Iris pigment epithelial cell (primary cell): ENCODE data around the gene ZMIZ2.
"Not testable (repeated sequence)": the region's sequence is repeated elsewhere in the genome, so short reads cannot be mapped to it uniquely, and the experiment has no call there.

Experiments used
- DNase-seq: peaks from one replicate; pipeline ENCODE4 v3.0.0-alpha.2; 2011; ENCODE audit warnings: low read depth

The ZMIZ2 gene

DNA sequence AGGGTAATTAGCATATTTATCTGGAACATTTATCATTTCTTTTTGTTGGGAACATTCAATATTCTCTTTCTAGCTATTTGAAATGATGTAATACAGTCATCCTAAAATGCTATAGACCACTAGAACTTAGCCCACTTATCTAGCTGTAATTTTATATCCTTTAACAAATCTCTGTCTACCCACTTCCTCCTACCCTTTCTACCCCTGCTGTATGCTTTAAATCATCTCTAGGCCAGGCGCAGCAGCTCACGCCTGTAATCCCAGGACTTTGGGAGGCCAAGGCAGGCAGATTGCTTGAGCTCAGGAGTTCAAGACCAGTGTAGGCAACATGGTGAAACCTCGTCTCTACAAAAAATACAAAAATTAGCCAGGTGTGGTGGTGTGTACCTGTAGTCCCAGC is 25.8 kb downstream of the ZMIZ2 start:
- not testable (repeated sequence) for DNase-seq

DNA sequence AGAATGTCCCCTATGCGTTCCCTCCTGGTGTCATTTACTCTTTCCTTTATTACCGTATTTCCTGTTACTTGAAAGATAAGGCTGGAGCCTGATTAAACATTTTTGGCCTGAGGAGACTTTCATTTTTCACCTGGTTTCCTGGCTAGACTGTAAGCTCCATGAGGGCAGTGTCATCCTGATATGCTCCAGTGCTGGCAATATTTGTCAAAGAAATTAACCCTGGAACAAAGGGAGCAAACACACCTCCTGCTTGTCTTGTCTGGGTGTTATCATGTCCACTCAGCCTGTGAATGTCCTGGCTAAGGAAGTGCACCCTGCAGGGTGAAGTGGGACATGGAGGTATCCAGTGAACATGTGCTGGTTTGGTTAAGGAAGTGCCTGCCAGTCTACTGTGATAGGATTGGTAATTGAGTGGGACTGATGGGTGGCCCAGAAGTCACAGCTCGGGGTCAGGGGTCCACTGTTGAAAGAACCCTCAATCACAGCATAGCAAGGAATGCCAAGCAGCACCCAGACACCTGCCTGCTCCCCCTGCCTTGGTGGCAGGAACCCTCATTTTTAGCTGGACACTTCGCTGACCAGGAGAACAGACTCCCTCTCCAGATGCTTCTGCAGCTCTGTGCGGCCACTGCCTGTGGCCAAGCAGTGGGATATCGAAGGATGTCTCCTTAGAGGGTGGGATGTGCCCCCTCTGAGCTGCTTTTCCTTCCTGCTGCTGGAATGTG is 26.9 kb downstream of the ZMIZ2 start:
- no peak for DNase-seq

DNA sequence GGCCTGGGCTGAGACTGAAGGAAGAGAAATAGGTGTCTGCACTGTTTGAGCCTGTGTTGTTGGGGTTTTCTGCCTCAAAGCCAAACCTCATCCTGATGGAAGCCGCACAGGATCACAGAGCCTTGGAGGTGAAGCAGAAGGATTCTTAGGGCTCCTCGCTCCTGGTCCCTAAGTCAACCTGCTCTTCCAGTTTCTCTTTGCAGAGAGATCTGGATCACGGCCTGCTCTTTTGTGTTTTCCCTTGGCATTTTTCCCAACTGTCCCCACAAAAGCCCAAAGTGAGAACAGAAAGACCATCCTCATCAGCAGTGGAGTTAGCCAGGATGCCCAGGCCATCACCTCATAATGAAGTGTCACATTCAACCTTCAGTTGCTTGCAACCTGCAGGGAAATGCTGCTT is 27.6 kb downstream of the ZMIZ2 start:
- no peak for DNase-seq

DNA sequence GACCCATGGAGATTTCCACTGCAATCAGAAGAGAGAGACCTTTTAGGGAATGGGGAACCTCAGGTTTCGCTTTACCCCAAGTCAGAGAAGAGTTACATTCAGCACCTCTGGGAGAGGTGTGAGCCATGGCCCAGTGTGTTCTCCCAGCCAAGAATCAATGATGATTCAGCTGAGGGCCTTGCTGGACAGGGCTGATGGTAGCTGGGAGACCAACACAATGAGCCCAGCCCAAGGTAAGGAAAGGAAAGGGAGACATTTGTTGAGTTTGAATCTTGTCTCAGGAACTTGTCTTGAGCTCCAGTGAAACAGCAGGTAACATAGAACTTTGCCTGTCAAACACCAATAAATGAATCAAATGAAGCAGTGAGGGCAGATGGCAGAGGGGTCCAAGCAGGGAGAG is 33.8 kb downstream of the ZMIZ2 start:
- no peak for DNase-seq

DNA sequence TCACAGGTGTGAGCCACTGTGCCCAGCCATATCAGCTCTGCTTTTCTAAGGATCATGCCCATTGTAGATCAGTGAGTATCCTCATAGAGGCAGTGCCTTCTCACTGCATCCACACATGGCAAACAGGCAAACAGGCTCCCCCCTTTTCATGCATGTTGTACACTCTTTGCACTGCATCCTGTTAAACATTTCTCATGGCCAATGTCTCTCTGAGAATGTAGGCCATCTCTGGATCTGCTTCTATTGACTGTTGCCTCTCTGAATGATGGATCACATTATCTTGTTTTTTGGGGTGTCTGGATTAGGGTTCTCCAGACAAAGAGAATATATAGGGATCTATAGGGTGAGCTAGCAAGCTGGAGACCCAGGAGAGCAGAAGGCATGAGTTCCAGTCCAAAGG is 34.8 kb downstream of the ZMIZ2 start:
- no peak for DNase-seq

DNA sequence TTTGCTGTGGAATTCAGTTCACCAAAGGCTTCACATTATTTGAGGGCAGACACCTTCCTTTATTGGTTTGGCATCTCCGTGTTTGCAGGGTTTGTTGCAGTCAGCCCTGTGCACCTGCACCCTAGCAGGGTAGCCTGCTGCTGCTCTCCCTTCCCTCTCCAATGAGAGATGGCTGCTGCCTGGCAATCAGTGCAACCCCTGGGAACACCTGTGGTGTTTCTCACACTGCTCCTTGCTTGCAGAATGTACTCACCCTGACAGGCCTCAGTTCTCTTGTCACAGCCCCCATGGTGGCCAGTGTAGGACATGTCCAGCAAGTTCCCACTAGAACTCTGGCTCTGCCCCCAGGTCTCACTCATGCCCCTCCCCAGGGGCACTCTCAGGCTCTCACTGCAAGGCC is 35.7 kb downstream of the ZMIZ2 start:
- DNase-seq: no peak

DNA sequence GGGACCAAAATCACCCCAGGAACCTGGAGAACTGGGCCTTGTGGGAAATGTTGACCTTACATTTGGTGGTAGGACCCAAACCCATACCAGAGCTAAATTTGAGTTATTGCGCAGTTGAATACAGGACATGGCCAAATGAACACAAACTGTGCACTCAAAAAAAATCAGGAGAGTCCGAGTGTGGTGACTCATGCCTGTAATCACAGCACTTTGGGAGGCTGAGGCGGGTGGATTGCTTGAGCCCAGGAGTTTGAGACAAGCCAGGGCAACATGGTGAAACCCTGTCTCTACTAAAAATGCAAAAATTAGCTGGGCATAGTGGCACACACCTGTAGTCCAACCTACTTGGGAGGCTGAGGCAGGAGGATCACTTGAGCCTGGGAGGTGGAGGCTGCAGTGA is 36.6 kb downstream of the ZMIZ2 start:
- DNase-seq: not testable (repeated sequence)

DNA sequence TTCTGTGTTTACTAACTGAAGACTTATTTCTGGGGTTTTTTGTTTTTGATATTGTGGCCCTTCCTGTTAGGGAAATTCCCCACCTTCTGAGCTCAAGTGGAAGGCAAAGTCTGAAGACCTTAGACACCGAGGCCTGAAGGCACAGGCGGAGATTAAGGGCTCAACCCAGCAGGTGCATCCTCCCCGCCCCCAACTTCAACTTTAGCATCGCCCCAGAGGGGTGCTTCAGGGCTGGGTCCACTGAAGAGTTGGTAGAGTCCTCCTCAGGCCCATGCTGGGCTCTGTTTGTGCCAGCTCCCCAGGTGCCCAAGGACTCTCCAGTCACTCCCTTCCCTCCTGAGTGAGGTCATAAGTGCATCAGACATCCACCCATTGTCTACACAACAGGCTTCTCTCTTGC is 38.4 kb downstream of the ZMIZ2 start:
- no peak for DNase-seq

DNA sequence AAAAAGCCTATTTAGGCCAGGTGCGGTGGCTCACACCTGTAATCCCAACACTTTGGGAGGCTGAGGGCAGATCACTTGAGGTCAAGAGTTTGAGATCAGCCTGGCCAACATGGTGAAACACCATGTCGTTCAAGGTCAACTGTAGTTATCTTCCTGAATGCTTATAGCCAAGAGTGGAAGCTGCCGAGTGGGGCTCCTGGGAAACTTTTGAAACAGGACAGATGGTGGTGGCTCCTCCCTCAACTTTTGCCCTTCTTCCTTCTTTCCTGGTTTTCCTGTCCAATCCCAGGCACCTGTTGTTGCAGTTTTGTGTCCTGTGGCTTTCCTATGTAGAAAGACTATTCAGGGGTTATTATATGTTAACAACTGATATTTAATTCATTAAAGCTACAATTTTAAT is 39.1 kb downstream of the ZMIZ2 start:
- DNase-seq: no peak

DNA sequence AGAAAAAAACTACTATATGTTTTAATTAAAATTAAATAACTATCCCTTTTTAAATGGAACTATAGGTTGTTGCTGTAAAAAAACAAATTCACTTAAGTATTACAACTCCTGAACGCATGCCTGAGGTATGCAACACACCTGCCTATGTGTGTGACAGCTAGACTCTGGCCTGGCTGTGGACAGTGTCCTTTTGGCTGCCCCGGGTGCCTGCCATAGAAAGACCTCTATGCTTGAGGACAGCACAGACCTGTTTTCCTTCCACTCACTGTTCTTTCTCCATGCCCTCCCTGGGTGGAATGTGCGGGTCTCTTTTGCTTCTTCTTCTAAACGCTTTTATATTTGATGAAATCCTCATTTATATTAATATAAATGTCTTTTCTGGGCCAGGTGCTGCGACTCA is 41.3 kb downstream of the ZMIZ2 start:
- DNase-seq: no peak

DNA sequence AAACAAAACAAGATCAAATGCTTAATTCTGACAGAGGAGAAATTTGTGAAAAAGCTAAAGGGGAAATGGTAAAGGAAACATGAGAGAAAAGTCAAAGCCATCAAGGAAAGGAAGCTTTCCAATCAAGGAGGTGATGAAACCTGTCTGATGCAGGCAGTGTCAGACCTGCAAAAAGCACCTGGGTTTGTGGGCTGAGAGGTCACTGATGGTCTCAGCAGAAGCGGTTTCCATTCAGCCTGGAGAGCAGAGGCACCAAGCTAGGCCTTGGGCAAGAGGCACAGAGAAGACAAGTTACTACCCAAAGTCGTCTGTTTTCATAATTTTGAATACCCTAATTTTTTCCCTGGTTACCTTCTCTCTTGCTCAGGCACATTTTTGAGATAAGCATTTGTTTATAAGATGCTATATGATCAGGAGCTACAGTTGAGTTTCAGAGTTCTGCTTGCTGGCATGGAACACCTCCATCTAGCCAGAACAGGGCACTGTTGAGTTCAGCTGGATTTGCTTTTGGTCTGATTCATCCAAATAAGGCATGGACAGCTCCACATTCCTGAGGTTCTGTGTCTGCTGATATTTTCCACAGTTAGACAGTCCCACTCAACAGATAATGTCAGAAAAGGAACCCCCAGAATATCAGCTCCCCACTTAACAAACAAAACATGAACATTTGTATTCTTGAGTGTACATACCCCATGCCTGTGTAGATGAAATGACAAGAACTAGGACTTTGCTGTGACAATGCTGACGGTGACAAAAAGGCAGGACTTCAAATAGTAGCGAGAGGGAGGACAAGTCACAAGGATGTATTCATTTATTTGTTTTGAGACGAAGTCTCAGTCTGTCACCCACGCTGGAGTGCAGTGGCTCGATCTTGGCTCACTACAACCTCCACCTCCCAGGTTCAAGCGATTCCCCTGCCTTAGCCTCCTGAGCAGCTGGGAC is 42.9 kb downstream of the ZMIZ2 start:
- DNase-seq: peak; percentile 74

DNA sequence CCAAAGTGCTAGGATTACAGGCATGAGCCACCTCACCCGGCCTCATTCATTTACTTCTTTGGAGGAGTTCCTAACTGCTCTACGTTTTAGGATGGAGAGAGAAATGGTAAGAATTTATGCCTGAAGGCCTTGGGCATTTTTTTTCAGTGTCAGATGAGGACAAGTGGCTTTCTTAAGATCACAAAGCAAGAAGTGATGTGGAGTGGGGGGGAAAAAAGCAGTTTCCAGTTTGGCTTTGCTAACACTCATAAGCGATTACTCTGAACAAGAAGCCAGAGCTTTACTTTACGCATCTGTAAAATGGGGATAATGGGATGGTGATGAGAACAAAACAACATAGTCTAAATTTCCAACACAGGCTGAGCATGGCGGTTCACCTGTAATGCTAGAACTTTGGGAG is 45.3 kb downstream of the ZMIZ2 start:
- no peak for DNase-seq

DNA sequence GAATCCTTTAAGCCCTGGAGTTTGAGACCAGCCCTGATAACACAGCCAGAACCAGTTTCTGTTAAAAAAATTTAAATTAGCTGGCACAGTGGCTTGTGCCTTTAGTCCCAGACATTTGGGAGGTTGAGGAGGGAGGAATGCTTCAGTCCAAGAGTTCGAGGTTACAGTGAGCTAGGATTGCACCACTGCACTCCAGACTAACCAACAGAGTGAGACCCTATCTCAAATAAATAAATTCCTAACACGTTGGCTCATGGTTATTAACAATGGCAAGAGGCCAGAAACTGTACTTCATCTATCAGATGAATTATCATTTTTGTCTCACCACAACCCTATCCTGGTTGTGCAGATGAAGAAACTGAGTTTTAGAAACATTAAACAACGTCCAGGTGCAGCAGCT is 45.7 kb downstream of the ZMIZ2 start:
- no peak for DNase-seq

DNA sequence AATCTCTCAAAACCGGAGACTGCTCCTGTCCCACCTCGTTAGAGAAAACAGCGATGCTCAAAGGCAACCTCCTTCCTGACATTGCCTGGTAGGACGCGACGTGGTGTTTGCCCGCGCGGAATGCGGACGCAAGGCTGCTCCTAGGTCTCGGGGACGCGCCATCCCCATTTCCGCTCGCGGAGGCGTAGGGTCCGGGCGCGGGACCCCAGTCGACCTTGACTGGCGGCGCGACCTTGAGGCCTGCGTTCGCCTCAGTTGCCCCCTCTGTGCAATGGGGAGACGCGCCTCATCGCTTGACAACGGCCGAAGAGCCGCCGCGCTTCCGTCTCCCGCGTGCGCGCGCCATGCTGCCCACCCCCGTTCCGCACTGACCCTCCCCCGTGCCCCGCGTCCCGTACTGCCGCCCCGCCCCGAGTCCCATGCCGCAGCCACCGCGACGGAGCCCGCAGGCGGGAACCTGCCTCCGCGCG is 47.4 kb downstream of the ZMIZ2 start:
- DNase-seq: peak; percentile 34

DNA sequence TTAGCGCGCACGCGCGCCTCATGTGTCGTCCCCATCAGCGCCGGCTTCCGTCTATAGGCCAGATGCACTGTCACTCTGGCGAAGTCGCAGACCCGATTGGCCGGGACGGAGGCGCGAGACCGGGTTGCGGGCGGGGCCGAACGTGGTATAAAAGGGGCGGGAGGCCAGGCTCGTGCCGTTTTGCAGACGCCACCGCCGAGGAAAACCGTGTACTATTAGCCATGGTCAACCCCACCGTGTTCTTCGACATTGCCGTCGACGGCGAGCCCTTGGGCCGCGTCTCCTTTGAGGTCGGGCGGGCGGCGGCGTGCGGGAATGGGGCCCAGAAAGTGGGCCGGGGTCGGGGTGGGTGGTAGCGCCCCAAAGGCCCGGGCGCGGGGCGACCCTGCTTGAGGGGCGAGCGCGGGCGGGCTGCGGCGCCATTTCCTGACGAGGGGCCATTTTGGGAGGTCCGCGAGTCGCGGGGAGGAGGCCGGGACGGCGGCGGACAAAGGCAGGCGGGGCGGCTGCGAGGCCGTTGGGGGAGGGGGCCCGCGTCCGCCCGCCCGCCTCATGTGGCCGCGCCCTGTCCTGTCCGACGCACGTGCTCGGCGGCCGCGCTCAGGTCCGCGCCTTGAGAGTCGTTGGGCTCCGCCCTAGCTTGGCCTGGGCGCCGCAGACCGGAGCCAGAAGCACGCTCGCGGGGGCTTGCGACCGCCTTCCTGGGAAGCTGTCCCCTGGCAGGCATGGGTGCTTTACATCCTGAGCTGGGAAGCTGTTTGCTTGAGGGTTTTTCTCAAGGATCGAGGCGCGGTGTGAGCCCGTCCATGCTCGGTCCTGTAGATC is 48.1 kb downstream of the ZMIZ2 start, which contains the start of gene PPIA:
TSS of gene PPIA (plus strand) at position 178 of the 825 bp plus-strand sequence. CDS start at position 222, 44 bp downstream.
- peak; percentile 98 for DNase-seq

DNA sequence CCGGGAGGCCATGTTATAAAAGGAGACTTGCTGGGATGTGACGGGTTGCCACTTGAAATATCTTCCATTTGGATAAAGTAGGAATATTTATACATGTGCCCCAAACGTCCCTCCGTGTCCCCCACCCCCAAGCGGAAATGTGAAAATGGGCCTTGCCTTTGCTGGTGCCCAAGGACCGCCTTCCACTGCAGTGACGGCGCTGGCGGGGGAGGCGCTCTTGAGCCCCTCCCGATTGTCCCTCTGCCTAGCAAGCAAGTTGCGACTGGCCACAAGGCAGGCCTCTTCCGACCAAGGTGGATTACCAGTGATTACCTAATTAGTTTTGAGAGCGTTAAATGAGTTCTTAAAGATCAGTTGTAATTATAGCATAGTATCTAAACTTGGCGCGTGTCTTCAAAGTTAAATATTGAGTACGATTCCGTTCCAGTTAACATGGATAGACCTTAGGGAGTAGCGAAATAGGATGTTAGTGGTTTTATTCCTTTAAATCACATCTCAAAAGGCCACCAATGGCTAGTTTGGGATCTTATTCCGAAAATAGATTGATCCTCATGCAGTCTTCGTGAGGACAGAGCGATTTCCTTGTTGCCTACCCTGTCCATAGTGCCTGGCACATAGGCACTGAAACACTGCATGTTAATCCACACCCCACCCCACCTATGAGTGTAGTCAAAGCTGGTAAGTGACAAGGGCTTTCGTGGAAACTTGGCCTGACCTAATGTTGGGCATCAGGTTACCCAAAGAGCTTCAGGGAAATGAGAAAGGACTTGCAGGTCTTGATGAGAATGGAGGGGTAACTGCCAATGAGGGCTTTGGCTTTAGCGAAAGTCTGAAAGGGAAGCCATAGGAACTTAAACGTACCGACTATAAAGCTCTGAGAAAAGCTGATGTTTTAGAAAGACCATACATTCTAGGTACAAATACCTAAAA is 48.9 kb downstream of the ZMIZ2 start:
- DNase-seq: peak; percentile 86

DNA sequence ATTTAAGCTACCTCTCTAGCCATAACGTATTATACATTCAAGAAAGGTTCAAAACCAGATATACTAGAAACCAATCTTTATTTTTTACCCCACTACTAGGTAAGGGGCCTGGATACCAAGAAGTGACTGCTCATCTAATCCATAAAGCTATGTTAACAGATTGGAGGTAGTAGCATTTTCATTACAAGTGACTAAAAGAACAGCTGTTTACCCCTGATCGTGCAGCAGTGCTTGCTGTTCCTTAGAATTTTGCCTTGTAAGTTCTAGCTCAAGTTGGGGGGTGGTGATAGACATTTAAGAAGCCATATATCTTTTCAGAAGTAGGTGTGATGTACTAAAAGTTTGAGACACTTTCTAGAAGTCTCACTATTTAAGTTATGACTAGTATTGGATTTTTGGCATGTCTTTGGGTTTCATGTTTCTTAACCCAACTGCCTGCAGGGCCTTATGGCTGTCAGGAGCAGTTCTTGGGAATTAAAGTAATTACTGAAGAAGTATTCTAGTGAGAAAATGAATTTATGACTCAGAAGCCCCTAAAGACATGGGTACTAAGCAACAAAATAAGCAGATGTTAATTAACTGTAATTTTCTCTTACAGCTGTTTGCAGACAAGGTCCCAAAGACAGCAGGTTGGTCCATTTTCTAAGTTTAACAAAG is 50.1 kb downstream of the ZMIZ2 start:
- DNase-seq: no peak

DNA sequence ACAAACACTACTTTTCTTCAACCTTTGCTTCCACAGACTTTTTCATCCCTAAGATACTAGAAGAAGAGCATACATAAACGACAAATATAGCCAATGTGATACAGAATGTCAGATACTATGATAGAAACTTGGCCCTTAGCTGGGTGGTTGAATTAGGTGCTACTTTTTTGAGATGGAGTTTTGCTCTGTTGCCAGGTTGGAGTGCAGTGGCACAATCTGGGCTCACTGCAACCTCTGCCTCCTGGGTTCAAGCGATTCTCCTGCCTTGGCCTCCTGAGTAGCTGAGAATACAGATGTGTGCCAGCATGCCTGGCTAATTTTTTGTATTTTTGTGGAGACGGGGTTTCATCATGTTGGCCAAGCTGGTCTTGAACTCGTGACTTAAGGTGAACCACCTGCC is 51.3 kb downstream of the ZMIZ2 start:
- no peak for DNase-seq

DNA sequence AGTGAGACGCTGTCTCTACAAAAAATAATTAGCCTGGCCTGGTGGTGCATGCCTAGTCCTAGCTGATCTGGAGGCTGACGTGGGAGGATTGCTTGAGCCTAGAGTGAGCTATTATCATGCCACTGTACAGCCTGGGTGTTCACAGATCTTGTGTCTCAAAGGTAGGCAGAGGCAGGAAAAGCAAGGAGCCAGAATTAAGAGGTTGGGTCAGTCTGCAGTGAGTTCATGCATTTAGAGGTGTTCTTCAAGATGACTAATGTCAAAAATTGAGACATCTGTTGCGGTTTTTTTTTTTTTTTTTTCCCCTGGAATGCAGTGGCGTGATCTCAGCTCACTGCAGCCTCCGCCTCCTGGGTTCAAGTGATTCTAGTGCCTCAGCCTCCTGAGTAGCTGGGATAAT is 53.2 kb downstream of the ZMIZ2 start:
- peak; percentile 59 for DNase-seq

DNA sequence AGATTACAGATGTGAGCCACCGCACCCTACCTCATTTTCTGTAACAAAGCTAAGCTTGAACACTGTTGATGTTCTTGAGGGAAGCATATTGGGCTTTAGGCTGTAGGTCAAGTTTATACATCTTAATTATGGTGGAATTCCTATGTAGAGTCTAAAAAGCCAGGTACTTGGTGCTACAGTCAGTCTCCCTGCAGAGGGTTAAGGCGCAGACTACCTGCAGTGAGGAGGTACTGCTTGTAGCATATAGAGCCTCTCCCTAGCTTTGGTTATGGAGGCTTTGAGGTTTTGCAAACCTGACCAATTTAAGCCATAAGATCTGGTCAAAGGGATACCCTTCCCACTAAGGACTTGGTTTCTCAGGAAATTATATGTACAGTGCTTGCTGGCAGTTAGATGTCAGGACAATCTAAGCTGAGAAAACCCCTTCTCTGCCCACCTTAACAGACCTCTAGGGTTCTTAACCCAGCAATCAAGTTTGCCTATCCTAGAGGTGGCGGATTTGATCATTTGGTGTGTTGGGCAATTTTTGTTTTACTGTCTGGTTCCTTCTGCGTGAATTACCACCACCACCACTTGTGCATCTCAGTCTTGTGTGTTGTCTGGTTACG is 53.9 kb downstream of the ZMIZ2 start:
- DNase-seq: no peak
